ENCODE results near the gene RNF149. TPM values are rescaled to one million over a fixed set of nuclear protein-coding genes. Genes with fewer than 3 reads are reported as not detected.

Gene RNF149
- total and polyA plus RNA-seq, 9 of the 15 experiments (the other 6 are each of a cell fraction or from before 2014, with no cell fraction given): 9.0 to 31.5 (median 22.8) TPM

GRCh38 chr2:101355401-101356054, 47.0 kb upstream of the RNF149 start:
- H3K4me2 ChIP-seq (ENCODE audit: insufficient read depth, low read length): no peak overlapping the region
- in situ Hi-C loops (cut with MboI): no loop called here
- no peak overlapping the region for H3K27ac ChIP-seq (ENCODE audit: extremely low read depth, low read depth, low read length)
- no peaks in the 10 kb centered on the region for H3K79me2 ChIP-seq (ENCODE audit: control insufficient read depth, insufficient read depth, low read length)
- ATAC-seq: no peak
- H3K9me3 ChIP-seq (replicated peaks; ENCODE audit: control insufficient read depth, insufficient read depth, low read depth, low read length): no peaks in the 10 kb centered on the region
- CTCF ChIA-PET (ENCODE audit: low intra/inter-chr PET ratio): no interaction called here
- POLR2A ChIA-PET: no interaction called here
- no peaks in the 10 kb centered on the region for H4K20me1 ChIP-seq (replicated peaks; ENCODE audit: control insufficient read depth, insufficient read depth, low read length)
- peaks cover 0 to 4% of the 10 kb centered on the region in 2 experiments; a peak in 1 of 5 replicates for H3K4me1 ChIP-seq (replicated peaks in 1 of 2; ENCODE audit: control insufficient read depth in 2 of 2, insufficient read depth in 2 of 2, low read length in 2 of 2)
- no peak for FAIRE-seq
- DNase-seq (ENCODE audit: extremely low read depth in 1 of 4, low spot score in 3 of 4): no peak
- H3K27me3 ChIP-seq (ENCODE audit: control insufficient read depth in 2 of 2, insufficient read depth in 2 of 2, low read length in 2 of 2): peaks cover 12 to 37% of the 10 kb centered on the region in 2 experiments; a peak in 3 of 5 replicates
- WGBS (ENCODE audit: insufficient coverage, low coverage, missing lambda C conversion rate): 0% methylated on average over 10 of the region's 10 CpGs
- no TSS peak for BruUV-seq (replicated peaks)
- H3K9ac ChIP-seq (ENCODE audit: insufficient read depth in 1 of 2, low read depth in 2 of 2, low read length in 2 of 2): no peak overlapping the region
- H3K9me1 ChIP-seq (ENCODE audit: control insufficient read depth, insufficient read depth, low read length): no peaks in the 10 kb centered on the region
- H2AFZ ChIP-seq (ENCODE audit: low read depth, low read length): no peak overlapping the region
- H3K36me3 ChIP-seq (ENCODE audit: control insufficient read depth, insufficient read depth, low read length): no peaks in the 10 kb centered on the region
- no peak overlapping the region for H3K4me3 ChIP-seq
- intact Hi-C loops (cut with micrococcal nuclease): no loop called here
- no peak for TF ChIP-seq NFIX (CRISPR knock-in tag; IDR thresholded peaks at IDR 0.05; ENCODE audit: low read depth)
- no peak for TF ChIP-seq SNIP1 (IDR thresholded peaks at IDR 0.05; ENCODE audit: low read depth)
- no peak for TF ChIP-seq SOX6 (IDR thresholded peaks at IDR 0.05)
- TF ChIP-seq SMAD1 (IDR thresholded peaks at IDR 0.05; ENCODE audit: low read depth, low read length, partially characterized antibody): no peak
- TF ChIP-seq ZNF23 (CRISPR knock-in tag; IDR thresholded peaks at IDR 0.05): no peak
- no peak for TF ChIP-seq MAZ (CRISPR knock-in tag; conservative IDR thresholded peaks at IDR 0.05 in 1 of 2, IDR thresholded peaks at IDR 0.05 in 1 of 2)
- TF ChIP-seq KAT7 (CRISPR knock-in tag; IDR thresholded peaks at IDR 0.05; ENCODE audit: borderline replicate concordance): no peak
- no peak for TF ChIP-seq SAFB2 (IDR thresholded peaks at IDR 0.05; ENCODE audit: borderline replicate concordance, low read depth, low read length, severe bottlenecking)
- TF ChIP-seq, protein P1, sequence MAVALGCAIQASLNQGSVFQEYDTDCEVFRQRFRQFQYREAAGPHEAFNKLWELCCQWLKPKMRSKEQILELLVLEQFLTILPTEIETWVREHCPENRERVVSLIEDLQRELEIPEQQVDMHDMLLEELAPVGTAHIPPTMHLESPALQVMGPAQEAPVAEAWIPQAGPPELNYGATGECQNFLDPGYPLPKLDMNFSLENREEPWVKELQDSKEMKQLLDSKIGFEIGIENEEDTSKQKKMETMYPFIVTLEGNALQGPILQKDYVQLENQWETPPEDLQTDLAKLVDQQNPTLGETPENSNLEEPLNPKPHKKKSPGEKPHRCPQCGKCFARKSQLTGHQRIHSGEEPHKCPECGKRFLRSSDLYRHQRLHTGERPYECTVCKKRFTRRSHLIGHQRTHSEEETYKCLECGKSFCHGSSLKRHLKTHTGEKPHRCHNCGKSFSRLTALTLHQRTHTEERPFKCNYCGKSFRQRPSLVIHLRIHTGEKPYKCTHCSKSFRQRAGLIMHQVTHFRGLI (CRISPR knock-in tag; IDR thresholded peaks at IDR 0.05): no peak
- no peak for TF ChIP-seq RNF219 (CRISPR knock-in tag; IDR thresholded peaks at IDR 0.05)
- TF ChIP-seq E2F5 (CRISPR knock-in tag; IDR thresholded peaks at IDR 0.05): no peak
- TF ChIP-seq, protein P2, sequence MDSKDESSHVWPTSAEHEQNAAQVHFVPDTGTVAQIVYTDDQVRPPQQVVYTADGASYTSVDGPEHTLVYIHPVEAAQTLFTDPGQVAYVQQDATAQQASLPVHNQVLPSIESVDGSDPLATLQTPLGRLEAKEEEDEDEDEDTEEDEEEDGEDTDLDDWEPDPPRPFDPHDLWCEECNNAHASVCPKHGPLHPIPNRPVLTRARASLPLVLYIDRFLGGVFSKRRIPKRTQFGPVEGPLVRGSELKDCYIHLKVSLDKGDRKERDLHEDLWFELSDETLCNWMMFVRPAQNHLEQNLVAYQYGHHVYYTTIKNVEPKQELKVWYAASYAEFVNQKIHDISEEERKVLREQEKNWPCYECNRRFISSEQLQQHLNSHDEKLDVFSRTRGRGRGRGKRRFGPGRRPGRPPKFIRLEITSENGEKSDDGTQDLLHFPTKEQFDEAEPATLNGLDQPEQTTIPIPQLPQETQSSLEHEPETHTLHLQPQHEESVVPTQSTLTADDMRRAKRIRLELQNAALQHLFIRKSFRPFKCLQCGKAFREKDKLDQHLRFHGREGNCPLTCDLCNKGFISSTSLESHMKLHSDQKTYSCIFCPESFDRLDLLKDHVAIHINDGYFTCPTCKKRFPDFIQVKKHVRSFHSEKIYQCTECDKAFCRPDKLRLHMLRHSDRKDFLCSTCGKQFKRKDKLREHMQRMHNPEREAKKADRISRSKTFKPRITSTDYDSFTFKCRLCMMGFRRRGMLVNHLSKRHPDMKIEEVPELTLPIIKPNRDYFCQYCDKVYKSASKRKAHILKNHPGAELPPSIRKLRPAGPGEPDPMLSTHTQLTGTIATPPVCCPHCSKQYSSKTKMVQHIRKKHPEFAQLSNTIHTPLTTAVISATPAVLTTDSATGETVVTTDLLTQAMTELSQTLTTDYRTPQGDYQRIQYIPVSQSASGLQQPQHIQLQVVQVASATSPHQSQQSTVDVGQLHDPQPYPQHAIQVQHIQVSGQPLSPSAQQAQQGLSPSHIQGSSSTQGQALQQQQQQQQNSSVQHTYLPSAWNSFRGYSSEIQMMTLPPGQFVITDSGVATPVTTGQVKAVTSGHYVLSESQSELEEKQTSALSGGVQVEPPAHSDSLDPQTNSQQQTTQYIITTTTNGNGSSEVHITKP (IDR thresholded peaks at IDR 0.05; ENCODE audit: partially characterized antibody): no peak
- TF ChIP-seq SRSF7 (optimal IDR thresholded peaks at IDR 0.05; ENCODE audit: low read depth, low read length): no peak
- TF ChIP-seq ZSCAN29 (IDR thresholded peaks at IDR 0.05): no peak
